GM19324 (cell line): ENCODE data around the gene TREH.

Experiments
- ATAC-seq: cut with Tn5 transposase; IDR thresholded peaks from one replicate; pipeline ENCODE4 v1.9.1; 2021; ENCODE audit warnings: mild to moderate bottlenecking, moderate library complexity; ENCODE audit not compliant: unreplicated experiment, low FRiP score

Gene TREH

GRCh38 chr11:118652681-118653181 lies 26.7 kb downstream of the TREH start:
- ATAC-seq, result no peak

- ATAC-seq, result no peak
Measured at GRCh38 chr11:118651820-118652219, 27.6 kb downstream of the TREH start.

DNA sequence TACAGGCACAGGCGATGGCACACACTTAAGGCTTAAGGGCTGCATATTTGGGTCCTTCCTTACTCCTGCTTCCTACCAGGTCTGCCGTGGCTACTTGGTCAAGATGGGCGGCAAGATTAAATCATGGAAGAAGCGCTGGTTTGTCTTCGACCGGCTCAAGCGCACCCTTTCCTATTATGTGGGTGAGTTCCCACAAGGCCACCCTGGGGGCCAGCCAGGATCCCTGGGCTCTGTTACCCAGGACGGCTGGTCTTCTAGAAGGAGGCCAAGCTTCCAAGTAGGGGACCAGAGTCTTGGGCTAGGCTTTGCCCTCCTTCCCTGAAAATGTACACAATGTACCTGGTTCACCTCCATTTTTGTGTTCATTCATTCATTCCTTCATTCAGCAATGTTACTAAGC lies 29.1 kb downstream of the TREH start:
- no peak for ATAC-seq

DNA sequence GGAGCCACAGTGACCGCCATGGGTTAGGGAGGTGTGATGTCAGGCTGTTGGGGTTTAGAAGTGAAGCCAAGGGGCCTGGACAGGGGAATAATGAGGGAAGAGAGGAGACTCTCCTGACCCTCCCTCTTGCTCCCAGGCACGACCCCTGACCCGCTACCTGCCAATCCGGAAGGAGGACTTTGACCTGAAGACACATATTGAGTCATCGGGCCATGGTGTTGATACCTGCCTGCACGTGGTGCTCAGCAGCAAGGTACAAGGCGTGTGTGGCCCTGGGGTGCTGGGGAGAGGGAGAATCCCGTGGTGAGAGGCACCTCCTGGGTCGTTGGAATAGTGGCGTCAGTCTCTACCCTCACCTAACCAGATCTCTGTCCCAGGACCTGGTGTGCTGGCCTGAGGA lies 29.5 kb downstream of the TREH start:
- ATAC-seq, result no peak

- ATAC-seq, result no peak
Measured at GRCh38 chr11:118648291-118648690, 31.2 kb downstream of the TREH start.

DNA sequence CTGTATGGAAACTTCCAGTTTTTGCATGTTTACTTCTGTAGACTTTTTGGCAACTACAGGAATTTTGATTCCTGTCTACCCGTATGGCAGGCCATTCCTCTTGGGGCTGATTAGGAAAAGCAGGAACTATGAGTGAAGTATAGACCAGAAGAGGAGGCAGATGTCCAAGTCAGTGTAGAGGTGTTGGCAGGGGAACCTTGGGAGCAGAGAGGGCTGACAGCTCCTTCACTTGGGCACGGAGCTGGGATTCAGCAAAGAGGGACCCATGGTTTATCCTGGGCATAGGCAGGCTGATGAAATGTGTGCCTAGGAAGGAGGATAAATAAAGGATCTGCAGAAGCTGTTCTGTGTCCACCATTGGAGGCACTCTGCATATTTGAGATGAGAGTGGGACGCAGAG lies 33.1 kb downstream of the TREH start:
- ATAC-seq, result no peak

DNA sequence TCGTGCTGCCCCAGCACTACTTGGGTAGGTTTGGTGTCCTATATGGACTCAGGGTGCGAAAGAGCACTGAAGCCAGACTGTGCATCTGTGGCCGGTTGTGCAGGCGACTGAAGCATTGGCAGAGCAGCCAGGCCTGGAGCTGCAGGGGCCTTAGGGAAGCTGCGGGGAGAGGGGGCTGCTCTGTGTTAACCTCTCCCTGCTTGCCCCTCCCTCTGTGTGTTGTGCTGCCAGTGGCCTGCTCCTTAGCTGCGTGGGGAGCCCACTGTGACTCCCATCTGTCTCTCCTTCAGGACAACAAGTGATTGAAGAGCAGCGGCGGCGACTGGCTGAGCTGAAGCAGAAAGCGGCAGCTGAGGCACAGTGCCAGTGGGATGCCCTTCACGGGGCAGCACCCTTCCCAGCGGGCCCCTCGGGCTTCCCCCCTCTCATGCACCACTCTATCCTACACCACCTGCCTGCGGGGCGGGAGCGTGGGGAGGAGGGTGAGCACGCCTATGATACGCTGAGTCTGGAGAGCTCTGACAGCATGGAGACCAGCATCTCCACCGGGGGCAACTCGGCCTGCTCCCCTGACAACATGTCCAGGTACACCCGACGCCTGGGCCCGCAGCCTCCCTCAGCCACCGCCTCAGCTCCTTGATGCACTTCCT lies 34.3 kb downstream of the TREH start:
- no peak for ATAC-seq

DNA sequence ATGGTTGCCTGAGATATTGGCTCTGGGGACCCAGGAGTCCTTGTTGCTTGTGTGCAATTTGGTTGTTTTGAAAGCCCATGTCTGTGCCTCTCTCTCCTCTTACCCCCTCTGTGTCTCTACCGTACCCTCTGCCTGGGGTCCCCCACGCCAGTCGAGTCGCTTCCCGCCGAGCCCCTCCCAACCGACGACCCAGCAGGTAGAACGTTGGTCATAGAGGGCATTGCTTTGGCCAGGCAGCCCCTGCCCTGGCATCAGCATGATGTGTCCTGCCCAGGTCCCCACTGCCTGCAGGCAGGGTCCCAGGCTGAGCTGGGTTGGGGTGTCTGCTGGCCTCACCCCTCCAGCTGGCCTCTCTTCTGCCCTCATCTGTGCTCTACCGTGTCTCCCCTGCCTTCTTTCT lies 35.0 kb downstream of the TREH start:
- ATAC-seq, result no peak

GRCh38 chr11:118643995-118644345 lies 35.5 kb downstream of the TREH start:
- no peak for ATAC-seq

DNA sequence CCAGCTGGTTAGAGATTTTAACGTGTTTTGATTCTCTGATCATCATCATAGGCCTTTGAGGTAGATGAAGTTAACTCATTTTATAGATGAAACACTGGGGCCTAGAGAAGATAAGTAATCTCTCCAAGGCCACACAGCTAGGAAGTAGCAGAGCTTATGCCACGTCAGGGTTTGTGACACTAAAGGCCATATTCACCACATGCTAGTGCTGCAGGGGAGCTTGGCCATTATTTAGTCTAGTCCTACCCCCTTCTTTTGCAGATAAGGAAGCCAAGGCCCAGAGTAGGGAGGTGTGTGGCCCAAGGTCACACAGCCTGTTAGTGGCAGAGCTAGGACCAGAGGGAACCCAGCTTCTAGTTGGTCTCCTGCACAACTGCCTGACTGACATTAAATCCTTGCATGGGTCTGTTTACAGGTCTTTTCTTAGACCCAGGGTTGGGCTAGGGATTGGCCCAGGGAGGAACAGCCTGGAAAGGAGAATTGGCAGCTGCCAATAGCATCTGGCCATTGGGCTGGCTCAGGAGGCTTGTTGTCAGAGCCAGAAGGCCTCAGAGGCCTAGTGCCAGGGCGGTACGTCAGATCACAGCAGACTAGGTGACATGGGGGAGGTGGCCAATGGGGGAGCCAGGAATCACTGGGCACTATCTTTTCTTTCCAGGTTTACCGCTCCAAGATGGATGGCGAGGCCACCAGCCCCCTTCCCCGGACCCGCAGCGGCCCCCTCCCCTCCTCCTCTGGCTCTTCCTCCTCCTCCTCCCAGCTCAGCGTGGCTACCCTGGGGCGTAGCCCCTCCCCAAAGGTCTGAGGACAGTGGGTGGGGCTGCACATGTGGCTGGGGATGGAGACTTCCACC lies 36.1 kb downstream of the TREH start:
- no peak for ATAC-seq

- ATAC-seq, result no peak
Measured at GRCh38 chr11:118641397-118642019, 37.9 kb downstream of the TREH start.

- ATAC-seq, result no peak
Measured at GRCh38 chr11:118640332-118641154, 38.9 kb downstream of the TREH start.

DNA sequence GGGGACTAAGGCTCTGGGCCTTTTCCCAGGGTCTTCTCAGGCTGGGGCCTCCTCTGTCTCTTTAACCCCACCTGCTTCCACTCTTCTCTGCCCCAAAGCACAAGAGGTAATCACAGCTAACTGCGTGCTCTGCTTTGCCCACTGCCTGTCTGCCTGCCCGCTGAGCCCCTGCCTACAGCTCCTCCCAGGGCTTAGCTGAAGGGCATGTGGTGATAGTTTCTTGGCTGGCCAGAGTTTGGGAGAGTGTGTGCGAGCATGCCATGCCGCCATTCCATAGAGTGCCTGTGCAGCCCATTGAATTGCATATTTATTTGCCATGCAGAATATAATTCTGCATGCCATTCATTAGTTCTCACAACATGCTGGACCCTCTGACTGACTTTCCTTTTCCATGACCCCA lies 39.6 kb downstream of the TREH start:
- ATAC-seq, result no peak

DNA sequence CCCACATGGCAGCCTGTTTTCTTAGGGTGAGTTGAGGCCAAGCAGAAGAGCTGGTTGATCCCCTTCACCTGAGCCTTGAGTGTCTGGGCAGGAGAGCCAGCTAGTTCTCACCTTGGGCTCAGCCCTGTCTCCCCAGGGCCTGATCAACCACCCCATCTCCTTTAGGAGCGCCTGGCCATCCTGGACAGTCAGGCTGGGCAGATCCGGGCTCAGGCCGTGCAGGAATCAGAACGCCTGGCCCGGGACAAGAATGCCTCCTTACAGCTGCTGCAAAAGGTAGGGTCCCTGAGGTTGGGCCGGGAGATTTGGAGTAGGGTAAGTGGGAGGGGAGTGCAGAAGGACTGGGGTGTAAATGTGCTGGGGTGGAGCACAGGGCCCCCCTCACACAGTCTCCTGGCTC lies 40.7 kb downstream of the TREH start:
- no peak for ATAC-seq

GRCh38 chr11:118636569-118637290 lies 42.7 kb downstream of the TREH start:
- ATAC-seq, result no peak

DNA sequence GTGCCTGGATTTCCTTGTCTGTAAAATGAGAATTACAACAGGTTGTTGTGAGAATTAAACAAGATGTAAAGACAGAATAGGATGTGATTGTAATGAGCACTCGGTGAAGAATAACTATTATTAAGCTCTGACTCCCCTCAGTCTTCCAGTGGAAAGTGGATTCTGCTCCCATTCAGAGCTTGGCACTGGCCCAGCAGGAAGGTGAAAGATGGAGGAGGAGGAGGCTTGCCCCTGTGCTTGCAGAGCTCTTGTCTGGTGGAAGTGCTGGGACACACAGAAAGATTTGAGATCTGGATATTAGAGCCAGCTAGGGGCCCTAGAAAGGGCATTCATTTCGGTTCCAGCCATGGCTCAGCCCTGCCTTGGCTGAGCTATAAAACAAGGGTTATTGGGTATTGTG lies 43.8 kb downstream of the TREH start:
- ATAC-seq, result no peak

DNA sequence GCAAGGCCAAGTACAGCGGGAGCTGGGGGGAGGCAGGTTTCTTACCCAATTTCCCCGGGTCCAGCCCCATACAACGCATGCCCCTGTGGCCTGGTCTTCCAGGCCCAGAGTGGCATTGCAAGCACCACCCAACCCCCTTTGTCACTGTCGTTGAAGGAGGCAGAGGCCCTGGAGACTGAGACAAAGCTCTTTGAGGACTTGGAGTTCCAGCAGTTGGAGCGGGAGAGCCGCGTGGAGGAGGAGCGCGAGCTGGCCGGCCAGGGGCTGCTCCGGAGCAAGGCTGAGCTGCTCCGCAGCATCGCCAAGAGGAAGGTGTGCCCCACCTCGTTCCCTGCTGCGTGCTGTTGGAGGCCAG lies 44.2 kb downstream of the TREH start:
- ATAC-seq, result no peak

GRCh38 chr11:118634431-118635236 lies 44.8 kb downstream of the TREH start:
- ATAC-seq, result no peak

DNA sequence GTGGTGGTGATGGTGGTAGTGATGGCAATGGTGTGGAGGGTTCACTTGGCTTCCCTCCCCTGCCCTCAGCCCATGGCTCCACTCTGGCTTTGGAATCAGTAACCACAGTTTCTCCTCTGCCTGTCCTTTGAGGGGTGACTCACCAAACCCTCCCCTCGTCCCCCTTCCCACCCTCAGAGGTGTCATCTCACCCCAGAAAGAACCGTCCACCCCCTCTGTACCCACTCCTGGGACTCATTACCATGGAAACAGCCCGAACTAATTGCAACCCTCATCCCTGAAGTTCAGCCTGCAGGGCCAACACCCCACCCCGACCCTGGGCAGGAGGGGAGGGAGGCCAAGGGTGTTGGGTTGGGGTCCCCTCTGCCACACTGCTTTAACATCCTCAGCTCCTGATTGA lies 45.5 kb downstream of the TREH start:
- no peak for ATAC-seq
